GM13977 (cell line): Measurements from ENCODE around the gene VDR.
A peak's percentile ranks its signal among the peaks of the same experiment; 100 is the strongest.

Source experiments
- DNase-seq: peaks from one replicate; pipeline ENCODE4 v3.0.0; 2012; ENCODE audit warnings: low spot score
- in situ Hi-C: fragments of 300-500 bp; cut with MboI; formaldehyde crosslinking; loops from one replicate; pipeline ENCODE4 v1.12.0; 2022; ENCODE audit warnings: low sequenced_read_pairs, low pct_unique_long_range_greater_than_20kb, mixed read lengths, inconsistent platforms; ENCODE audit not compliant: unreplicated experiment
- TF ChIP-seq, protein P1 (sequence below): IDR thresholded peaks from 2 replicates; pipeline ENCODE4 v1.5.1; 2012; ENCODE audit warnings: mild to moderate bottlenecking, control low read depth; ENCODE audit not compliant: insufficient read depth; ENCODE audit errors: extremely low read depth, missing control alignments

Gene VDR

DNA sequence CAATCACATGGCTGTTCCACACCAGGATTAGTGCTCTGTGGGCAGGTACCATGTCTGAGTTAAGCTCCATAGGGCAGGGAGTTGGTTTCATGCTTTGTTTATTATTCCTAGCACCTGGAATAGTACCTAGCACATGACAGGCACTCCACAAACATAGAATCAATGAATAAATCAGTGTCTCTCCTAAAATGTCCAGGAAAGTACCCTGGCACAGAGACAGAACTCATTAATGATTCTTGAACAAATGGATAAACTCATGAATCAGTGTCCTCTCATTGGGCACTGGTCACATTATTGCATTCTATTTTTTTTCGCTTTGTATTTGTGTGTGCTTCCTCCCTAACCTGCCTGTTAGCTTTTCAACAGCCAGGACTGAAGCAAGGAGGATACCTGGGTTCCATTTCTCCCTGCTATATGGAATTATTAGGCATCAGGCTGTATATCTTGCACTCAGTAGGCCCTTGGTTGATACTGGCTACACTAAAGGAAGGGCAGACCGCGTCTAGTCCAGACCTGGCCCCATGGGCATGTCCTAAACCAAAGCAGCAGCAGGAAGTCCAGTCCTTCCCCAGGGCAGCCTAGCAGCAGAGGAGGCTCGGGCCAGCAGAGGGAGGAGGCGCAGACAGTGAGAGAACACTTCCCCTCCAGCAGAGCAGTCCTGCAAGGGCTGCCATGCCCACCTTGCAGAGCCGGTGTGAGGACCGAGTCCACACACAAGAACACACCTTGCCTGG lies 103.5 kb downstream of the VDR start:
- in situ Hi-C loops = no loop called here
- DNase-seq = no peak
- TF ChIP-seq, protein P1, sequence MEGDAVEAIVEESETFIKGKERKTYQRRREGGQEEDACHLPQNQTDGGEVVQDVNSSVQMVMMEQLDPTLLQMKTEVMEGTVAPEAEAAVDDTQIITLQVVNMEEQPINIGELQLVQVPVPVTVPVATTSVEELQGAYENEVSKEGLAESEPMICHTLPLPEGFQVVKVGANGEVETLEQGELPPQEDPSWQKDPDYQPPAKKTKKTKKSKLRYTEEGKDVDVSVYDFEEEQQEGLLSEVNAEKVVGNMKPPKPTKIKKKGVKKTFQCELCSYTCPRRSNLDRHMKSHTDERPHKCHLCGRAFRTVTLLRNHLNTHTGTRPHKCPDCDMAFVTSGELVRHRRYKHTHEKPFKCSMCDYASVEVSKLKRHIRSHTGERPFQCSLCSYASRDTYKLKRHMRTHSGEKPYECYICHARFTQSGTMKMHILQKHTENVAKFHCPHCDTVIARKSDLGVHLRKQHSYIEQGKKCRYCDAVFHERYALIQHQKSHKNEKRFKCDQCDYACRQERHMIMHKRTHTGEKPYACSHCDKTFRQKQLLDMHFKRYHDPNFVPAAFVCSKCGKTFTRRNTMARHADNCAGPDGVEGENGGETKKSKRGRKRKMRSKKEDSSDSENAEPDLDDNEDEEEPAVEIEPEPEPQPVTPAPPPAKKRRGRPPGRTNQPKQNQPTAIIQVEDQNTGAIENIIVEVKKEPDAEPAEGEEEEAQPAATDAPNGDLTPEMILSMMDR = no peak

GRCh38 chr12:47800582-47800981 lies 104.2 kb downstream of the VDR start:
- TF ChIP-seq, protein P1 = no peak
- DNase-seq = no peak
- in situ Hi-C loops = no loop called here

GRCh38 chr12:47799357-47799955 lies 105.3 kb downstream of the VDR start:
- TF ChIP-seq, protein P1 = no peak
- in situ Hi-C loops = no loop called here
- no peak for DNase-seq

GRCh38 chr12:47798382-47798948 lies 106.3 kb downstream of the VDR start:
- TF ChIP-seq, protein P1 = no peak
- in situ Hi-C loops = no loop called here
- DNase-seq = no peak

GRCh38 chr12:47797441-47797840 lies 107.4 kb downstream of the VDR start:
- peak; percentile 78 for DNase-seq
- in situ Hi-C loops = no loop called here
- TF ChIP-seq, protein P1 = peak; percentile 54

DNA sequence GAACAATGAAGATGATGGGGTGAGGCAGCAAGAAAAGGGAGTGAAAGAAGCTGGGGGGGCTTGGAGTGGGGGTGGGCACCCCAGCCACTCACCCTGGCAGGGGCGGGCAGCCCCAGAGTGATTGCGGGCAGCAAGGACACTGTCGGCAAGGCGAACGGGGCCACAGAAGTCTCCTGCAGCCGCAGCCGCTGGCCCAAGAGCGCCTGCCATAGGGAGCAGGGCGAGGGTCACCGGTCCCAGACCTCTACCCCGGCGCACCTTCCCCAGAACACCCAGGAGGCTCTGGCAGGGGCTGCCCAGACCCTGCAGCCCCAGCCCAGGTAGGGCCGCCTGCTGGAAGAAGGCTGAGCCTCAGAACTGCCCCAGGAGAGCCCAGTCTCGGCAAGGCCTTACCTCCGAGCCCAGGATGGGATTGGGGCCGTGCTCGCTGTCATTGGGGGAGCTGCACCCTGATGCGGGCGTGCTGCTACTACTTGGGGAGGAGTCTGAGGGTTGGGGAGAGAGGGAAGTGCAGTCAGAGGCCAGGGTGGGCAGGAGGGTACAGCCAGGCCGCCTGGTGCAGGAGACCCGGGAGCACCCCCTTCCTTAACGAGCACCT lies 108.9 kb downstream of the VDR start:
- in situ Hi-C loops = no loop called here

More for the DNA sequence above, 108.9 kb downstream of the VDR start:
- DNase-seq = no peak
- TF ChIP-seq, protein P1 = no peak
